HCT116 (cell line): ENCODE results near the gene MYEOV. TPM values are rescaled to one million over a fixed set of nuclear protein-coding genes. Genes with fewer than 3 reads are reported as not detected.

Experiments used
- ATAC-seq: fragments of 200-7000 bp; cut with Tn5 transposase; 2 replicates; pipeline ENCODE4 v1.9.1; 2020; ENCODE audit warnings: mild to moderate bottlenecking, moderate library complexity
- BruUV-seq: library from RNA; stranded (reverse); fragments of 400-500 nt; replicated peaks from 2 replicates; lab custom pipeline; 2021; lab: Mats Ljungman, UMichigan
- CTCF ChIA-PET: fragments of 300-600 bp; sonication (Branson Sonifier 250); formaldehyde crosslinking; loops from one replicate; lab custom pipeline; 2021; ENCODE audit warnings: antibody characterized with exemption; lab: Charles Lee
- POLR2A ChIA-PET: fragments of 300-600, 350-600 bp; sonication (Branson Sonifier 250); formaldehyde crosslinking; loops from one replicate; lab custom pipeline; 2021; ENCODE audit warnings: antibody characterized with exemption; lab: Charles Lee
- RAD21 ChIA-PET, 2 experiments: fragments of 300-600 bp; sonication (Branson Sonifier 250); formaldehyde crosslinking; loops; one replicate each; lab custom pipeline; 2023; ENCODE audit warnings: low total read pairs in 2 of 2; ENCODE audit not compliant: uncharacterized antibody in 2 of 2, unreplicated experiment in 2 of 2, low non-redundant PET in 1 of 2; lab: Charles Lee
- DNase-seq: peaks from one replicate; pipeline ENCODE4 v3.0.0-alpha.2; 2010; ENCODE audit warnings: low read depth, low spot score
- H2AFZ ChIP-seq: fragments of 200-600 bp; shearing (Covaris generic), sonication (generic); 2 replicates; pipeline ENCODE4 v1.6.1; 2017; ENCODE audit warnings: low read depth, mixed run types, mixed read lengths, antibody characterized with exemption, low read length; ENCODE audit not compliant: poor library complexity, severe bottlenecking
- H3K27ac ChIP-seq: 2 replicates; pipeline ENCODE4 v1.5.1; 2012; ENCODE audit warnings: low read depth, low read length
- H3K27me3 ChIP-seq: fragments of 200-600 bp; sonication (generic); 2 replicates; pipeline ENCODE4 v1.6.1; 2016; ENCODE audit warnings: mixed run types, low read length, mixed read lengths; ENCODE audit not compliant: insufficient read depth
- H3K36me3 ChIP-seq, 2 experiments: fragments of 200-500 bp in 1 of 2; fragments of 200-600 bp in 1 of 2; sonication (Bioruptor generic) in 1 of 2; sonication (generic) in 1 of 2; 2 replicates each; pipeline versions ENCODE4 v1.5.1 to v1.6.1; 2014 to 2016; ENCODE audit warnings: low read length in 2 of 2, inconsistent platforms in 1 of 2, mixed read lengths in 1 of 2, mixed run types in 1 of 2; ENCODE audit not compliant: insufficient read depth in 2 of 2, control insufficient read depth in 1 of 2
- H3K4me1 ChIP-seq, 2 experiments: fragments of 200-600 bp in 1 of 2; sonication (generic) in 1 of 2; 2 replicates each; pipeline versions ENCODE4 v1.5.1 to v1.6.1; 2012 to 2017; ENCODE audit warnings: low read length in 2 of 2, inconsistent platforms in 1 of 2, mild to moderate bottlenecking in 1 of 2, mixed read lengths in 1 of 2, mixed run types in 1 of 2, moderate library complexity in 1 of 2; ENCODE audit not compliant: insufficient read depth in 2 of 2, control insufficient read depth in 1 of 2
- H3K4me2 ChIP-seq: fragments of 200-600 bp; sonication (generic); 2 replicates; pipeline ENCODE4 v1.6.1; 2017; ENCODE audit warnings: mixed run types, low read length, mixed read lengths
- H3K4me3 ChIP-seq, 2 experiments: fragments of 200-600 bp in 1 of 2; sonication (generic) in 1 of 2; replicated peaks in 1 of 2; 2 replicates each; pipeline ENCODE4 v1.5.1; 2011 to 2016; ENCODE audit warnings: low read length in 2 of 2, control low read depth in 1 of 2, low read depth in 1 of 2, mild to moderate bottlenecking in 1 of 2, mixed read lengths in 1 of 2, mixed run types in 1 of 2
- H3K79me2 ChIP-seq: fragments of 200-600 bp; sonication (generic); 2 replicates; pipeline ENCODE4 v1.6.1; 2017; ENCODE audit warnings: mild to moderate bottlenecking, mixed run types, low read length, moderate library complexity, mixed read lengths; ENCODE audit not compliant: insufficient read depth
- H3K9ac ChIP-seq: fragments of 200-600 bp; sonication (generic); 2 replicates; pipeline ENCODE4 v1.6.1; 2016; ENCODE audit warnings: low read length, mixed read lengths
- H3K9me2 ChIP-seq: fragments of 200-600 bp; sonication (generic), shearing (Covaris generic); 2 replicates; pipeline ENCODE4 v1.6.1; 2017; ENCODE audit warnings: mixed run types, mild to moderate bottlenecking, moderate library complexity; ENCODE audit not compliant: insufficient read depth
- H3K9me3 ChIP-seq, 2 experiments: fragments of 200-500 bp in 1 of 2; fragments of 200-600 bp in 1 of 2; sonication (Bioruptor generic) in 1 of 2; sonication (generic) in 1 of 2; 2 replicates each; pipeline ENCODE4 v1.6.1; 2014 to 2017; ENCODE audit warnings: low read length in 2 of 2, mixed read lengths in 2 of 2, inconsistent platforms in 1 of 2, low read depth in 1 of 2, mild to moderate bottlenecking in 1 of 2, mixed run types in 1 of 2, moderate library complexity in 1 of 2; ENCODE audit not compliant: control insufficient read depth in 1 of 2, insufficient read depth in 1 of 2
- H4K20me1 ChIP-seq: fragments of 200-600 bp; sonication (generic), shearing (Covaris generic); 2 replicates; pipeline ENCODE4 v1.6.1; 2017; ENCODE audit warnings: mixed run types, mild to moderate bottlenecking, moderate library complexity; ENCODE audit not compliant: insufficient read depth
- CEBPB ChIP-seq: IDR thresholded peaks from 2 replicates; pipeline ENCODE4 v1.6.1; 2012; ENCODE audit warnings: low read depth
- EZH2phosphoT487 ChIP-seq: fragments of 200-600 bp; IDR thresholded peaks from 2 replicates; pipeline ENCODE4 v1.6.1; 2018; ENCODE audit warnings: antibody characterized with exemption, borderline replicate concordance
- FOSL1 ChIP-seq: IDR thresholded peaks from 2 replicates; pipeline ENCODE4 v1.6.1; 2012; ENCODE audit warnings: low read depth
- JUND ChIP-seq: IDR thresholded peaks from 2 replicates; pipeline ENCODE4 v1.6.1; 2012
- POLR2AphosphoS5 ChIP-seq: IDR thresholded peaks from 2 replicates; pipeline ENCODE4 v1.6.1; 2011; ENCODE audit warnings: mild to moderate bottlenecking, low read depth, low read length, moderate library complexity
- RAD21 ChIP-seq: IDR thresholded peaks from 2 replicates; pipeline ENCODE4 v1.6.1; 2012; ENCODE audit warnings: low read depth, mild to moderate bottlenecking
- SIN3A ChIP-seq: IDR thresholded peaks from 2 replicates; pipeline ENCODE4 v1.6.1; 2012; ENCODE audit warnings: low read depth
- SP1 ChIP-seq: IDR thresholded peaks from 2 replicates; pipeline ENCODE4 v1.6.1; 2012; ENCODE audit warnings: low read depth
- YY1 ChIP-seq: IDR thresholded peaks from 2 replicates; pipeline ENCODE4 v1.6.1; 2011; ENCODE audit warnings: low read length, low read depth, moderate library complexity, mild to moderate bottlenecking; ENCODE audit not compliant: insufficient replicate concordance; ENCODE audit errors: extremely low read depth
- intact Hi-C: fragments of 100-400 bp; cut with micrococcal nuclease; formaldehyde crosslinking; loops from 2 replicates; pipeline ENCODE4 v1.10.0; 2022
- total RNA-seq: library from RNA; stranded (reverse); gene quantifications from one replicate; pipeline ENCODE4 v1.2.1, GENCODE V29; 2021; ENCODE audit not compliant: unreplicated experiment
- TF ChIP-seq, protein P1 (sequence below): IDR thresholded peaks from 2 replicates; pipeline ENCODE4 v1.6.1; 2011; ENCODE audit warnings: mild to moderate bottlenecking, low read length, moderate library complexity; ENCODE audit not compliant: insufficient replicate concordance; ENCODE audit errors: extremely low read depth
- TF ChIP-seq, protein P2 (sequence below): IDR thresholded peaks from 2 replicates; pipeline ENCODE4 v1.6.1; 2012; ENCODE audit warnings: low read depth
- TF ChIP-seq, protein P3 (sequence below), 3 experiments: fragments of 200-600 bp in 1 of 3; sonication (generic) in 1 of 3; IDR thresholded peaks in 2 of 3; conservative IDR thresholded peaks in 1 of 3; 2 replicates each; pipeline ENCODE4 v1.5.1; 2012 to 2017; ENCODE audit warnings: low read depth in 2 of 3, low read length in 2 of 3, antibody characterized with exemption in 1 of 3, borderline replicate concordance in 1 of 3, control low read depth in 1 of 3, mild to moderate bottlenecking in 1 of 3, mixed read lengths in 1 of 3, mixed run types in 1 of 3, moderate library complexity in 1 of 3; ENCODE audit not compliant: insufficient read depth in 1 of 3
- TF ChIP-seq, protein P4 (sequence below): IDR thresholded peaks from 2 replicates; pipeline ENCODE4 v1.6.1; 2012
- TF ChIP-seq, protein P5 (sequence below): IDR thresholded peaks from 2 replicates; pipeline ENCODE4 v1.6.1; 2012

MYEOV gene
- total RNA-seq, 1 experiment from 2014 or later: 135 TPM

DNA sequence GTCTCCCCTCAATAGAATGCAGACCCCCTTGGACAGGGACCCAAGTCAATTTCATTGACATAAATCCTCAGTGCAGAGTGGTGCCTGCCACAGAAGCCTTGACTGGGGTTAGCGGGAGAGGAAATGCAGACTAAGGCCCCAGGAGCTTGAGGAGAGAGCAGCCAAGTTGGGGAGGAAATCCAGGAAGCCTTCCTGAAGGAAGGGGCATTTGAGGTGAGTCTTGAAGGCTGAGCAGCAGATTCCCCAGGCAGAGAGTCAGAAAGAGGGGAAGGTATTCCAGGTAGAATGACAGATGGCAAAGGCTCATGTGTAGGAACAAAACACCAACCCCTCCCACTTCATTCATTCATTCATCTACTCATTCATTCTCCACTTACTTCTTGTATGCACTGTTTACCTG, 10.3 kb downstream of the MYEOV start:
- no peak overlapping the region for H3K27ac ChIP-seq
- BruUV-seq: no TSS peak
- intact Hi-C loops: no loop called here
- no peak overlapping the region for H3K4me3 ChIP-seq
- H2AFZ ChIP-seq: no peak overlapping the region
- peaks cover 47 to 72% of the 10 kb centered on the region in 2 experiments for H3K4me1 ChIP-seq
- no peaks in the 10 kb centered on the region for H3K9me3 ChIP-seq
- no peaks in the 10 kb centered on the region for H3K27me3 ChIP-seq
- H3K36me3 ChIP-seq: peaks cover 0 to 4% of the 10 kb centered on the region in 2 experiments; a peak in 1 of 4 replicates
- ChIA-PET RAD21 (no interaction called here), CTCF (no interaction called here), POLR2A (no interaction called here)
- H4K20me1 ChIP-seq: no peaks in the 10 kb centered on the region
- peak overlapping the region; percentile 11; the same call in 1 of the 2 replicates for H3K4me2 ChIP-seq
- DNase-seq (no peak), ATAC-seq (no peak)
- H3K9me2 ChIP-seq: no peaks in the 10 kb centered on the region
- H3K79me2 ChIP-seq: peaks cover 94% of the 10 kb centered on the region
- TF ChIP-seq, protein P1, sequence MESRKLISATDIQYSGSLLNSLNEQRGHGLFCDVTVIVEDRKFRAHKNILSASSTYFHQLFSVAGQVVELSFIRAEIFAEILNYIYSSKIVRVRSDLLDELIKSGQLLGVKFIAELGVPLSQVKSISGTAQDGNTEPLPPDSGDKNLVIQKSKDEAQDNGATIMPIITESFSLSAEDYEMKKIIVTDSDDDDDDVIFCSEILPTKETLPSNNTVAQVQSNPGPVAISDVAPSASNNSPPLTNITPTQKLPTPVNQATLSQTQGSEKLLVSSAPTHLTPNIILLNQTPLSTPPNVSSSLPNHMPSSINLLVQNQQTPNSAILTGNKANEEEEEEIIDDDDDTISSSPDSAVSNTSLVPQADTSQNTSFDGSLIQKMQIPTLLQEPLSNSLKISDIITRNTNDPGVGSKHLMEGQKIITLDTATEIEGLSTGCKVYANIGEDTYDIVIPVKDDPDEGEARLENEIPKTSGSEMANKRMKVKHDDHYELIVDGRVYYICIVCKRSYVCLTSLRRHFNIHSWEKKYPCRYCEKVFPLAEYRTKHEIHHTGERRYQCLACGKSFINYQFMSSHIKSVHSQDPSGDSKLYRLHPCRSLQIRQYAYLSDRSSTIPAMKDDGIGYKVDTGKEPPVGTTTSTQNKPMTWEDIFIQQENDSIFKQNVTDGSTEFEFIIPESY: no peak
- no peak for TF ChIP-seq POLR2AphosphoS5
- TF ChIP-seq, protein P2, sequence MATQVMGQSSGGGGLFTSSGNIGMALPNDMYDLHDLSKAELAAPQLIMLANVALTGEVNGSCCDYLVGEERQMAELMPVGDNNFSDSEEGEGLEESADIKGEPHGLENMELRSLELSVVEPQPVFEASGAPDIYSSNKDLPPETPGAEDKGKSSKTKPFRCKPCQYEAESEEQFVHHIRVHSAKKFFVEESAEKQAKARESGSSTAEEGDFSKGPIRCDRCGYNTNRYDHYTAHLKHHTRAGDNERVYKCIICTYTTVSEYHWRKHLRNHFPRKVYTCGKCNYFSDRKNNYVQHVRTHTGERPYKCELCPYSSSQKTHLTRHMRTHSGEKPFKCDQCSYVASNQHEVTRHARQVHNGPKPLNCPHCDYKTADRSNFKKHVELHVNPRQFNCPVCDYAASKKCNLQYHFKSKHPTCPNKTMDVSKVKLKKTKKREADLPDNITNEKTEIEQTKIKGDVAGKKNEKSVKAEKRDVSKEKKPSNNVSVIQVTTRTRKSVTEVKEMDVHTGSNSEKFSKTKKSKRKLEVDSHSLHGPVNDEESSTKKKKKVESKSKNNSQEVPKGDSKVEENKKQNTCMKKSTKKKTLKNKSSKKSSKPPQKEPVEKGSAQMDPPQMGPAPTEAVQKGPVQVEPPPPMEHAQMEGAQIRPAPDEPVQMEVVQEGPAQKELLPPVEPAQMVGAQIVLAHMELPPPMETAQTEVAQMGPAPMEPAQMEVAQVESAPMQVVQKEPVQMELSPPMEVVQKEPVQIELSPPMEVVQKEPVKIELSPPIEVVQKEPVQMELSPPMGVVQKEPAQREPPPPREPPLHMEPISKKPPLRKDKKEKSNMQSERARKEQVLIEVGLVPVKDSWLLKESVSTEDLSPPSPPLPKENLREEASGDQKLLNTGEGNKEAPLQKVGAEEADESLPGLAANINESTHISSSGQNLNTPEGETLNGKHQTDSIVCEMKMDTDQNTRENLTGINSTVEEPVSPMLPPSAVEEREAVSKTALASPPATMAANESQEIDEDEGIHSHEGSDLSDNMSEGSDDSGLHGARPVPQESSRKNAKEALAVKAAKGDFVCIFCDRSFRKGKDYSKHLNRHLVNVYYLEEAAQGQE: no peak
- TF ChIP-seq RAD21: no peak
- no peak for TF ChIP-seq YY1
- no peak for TF ChIP-seq SIN3A
- TF ChIP-seq, protein P3, sequence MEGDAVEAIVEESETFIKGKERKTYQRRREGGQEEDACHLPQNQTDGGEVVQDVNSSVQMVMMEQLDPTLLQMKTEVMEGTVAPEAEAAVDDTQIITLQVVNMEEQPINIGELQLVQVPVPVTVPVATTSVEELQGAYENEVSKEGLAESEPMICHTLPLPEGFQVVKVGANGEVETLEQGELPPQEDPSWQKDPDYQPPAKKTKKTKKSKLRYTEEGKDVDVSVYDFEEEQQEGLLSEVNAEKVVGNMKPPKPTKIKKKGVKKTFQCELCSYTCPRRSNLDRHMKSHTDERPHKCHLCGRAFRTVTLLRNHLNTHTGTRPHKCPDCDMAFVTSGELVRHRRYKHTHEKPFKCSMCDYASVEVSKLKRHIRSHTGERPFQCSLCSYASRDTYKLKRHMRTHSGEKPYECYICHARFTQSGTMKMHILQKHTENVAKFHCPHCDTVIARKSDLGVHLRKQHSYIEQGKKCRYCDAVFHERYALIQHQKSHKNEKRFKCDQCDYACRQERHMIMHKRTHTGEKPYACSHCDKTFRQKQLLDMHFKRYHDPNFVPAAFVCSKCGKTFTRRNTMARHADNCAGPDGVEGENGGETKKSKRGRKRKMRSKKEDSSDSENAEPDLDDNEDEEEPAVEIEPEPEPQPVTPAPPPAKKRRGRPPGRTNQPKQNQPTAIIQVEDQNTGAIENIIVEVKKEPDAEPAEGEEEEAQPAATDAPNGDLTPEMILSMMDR (IDR thresholded peaks at IDR 0.05 in 2 of 3, conservative IDR thresholded peaks at IDR 0.05 in 1 of 3; ENCODE audit: borderline replicate concordance in 1 of 3, insufficient read depth in 1 of 3, low read depth in 2 of 3, low read length in 2 of 3): no peak
- TF ChIP-seq, protein P4, sequence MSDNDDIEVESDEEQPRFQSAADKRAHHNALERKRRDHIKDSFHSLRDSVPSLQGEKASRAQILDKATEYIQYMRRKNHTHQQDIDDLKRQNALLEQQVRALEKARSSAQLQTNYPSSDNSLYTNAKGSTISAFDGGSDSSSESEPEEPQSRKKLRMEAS: no peak
- no peak for TF ChIP-seq CEBPB
- TF ChIP-seq FOSL1: no peak
- TF ChIP-seq SP1: no peak
- no peak for TF ChIP-seq EZH2phosphoT487
- TF ChIP-seq JUND: no peak
- TF ChIP-seq, protein P5, sequence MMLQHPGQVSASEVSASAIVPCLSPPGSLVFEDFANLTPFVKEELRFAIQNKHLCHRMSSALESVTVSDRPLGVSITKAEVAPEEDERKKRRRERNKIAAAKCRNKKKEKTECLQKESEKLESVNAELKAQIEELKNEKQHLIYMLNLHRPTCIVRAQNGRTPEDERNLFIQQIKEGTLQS: no peak
- H3K9ac ChIP-seq: peak overlapping the region; percentile 3; the same call in 1 of the 2 replicates
